ENCODE results near the gene ADGRG3.
A peak's percentile ranks its signal among the peaks of the same experiment; 100 is the strongest.

ADGRG3 gene

GRCh38 chr16:57668263-57668571, at the start of gene ADGRG3:
TSS of gene ADGRG3 (plus strand) at chr16:57668306. CDS start at chr16:57668348, 42 bp downstream.
- DNase-seq, result no peak

GRCh38 chr16:57619133-57619605, 48.9 kb upstream of the ADGRG3 start:
- no peak for DNase-seq

- DNase-seq, result no peak
Measured at GRCh38 chr16:57619606-57620334, 48.3 kb upstream of the ADGRG3 start.

- DNase-seq, result no peak
Measured at GRCh38 chr16:57620335-57621231, 47.5 kb upstream of the ADGRG3 start.

- no peak for DNase-seq
Measured at GRCh38 chr16:57621521-57622271, 46.4 kb upstream of the ADGRG3 start.

GRCh38 chr16:57622361-57623250, 45.5 kb upstream of the ADGRG3 start:
- no peak for DNase-seq

GRCh38 chr16:57623251-57624043, 44.7 kb upstream of the ADGRG3 start:
- no peak for DNase-seq

- DNase-seq, result no peak
Measured at GRCh38 chr16:57624044-57624688, 43.9 kb upstream of the ADGRG3 start.

- no peak for DNase-seq
Measured at GRCh38 chr16:57624806-57625500, 43.2 kb upstream of the ADGRG3 start.

- no peak for DNase-seq
Measured at GRCh38 chr16:57626420-57627170, 41.5 kb upstream of the ADGRG3 start.

- no peak for DNase-seq
Measured at GRCh38 chr16:57627184-57627871, 40.8 kb upstream of the ADGRG3 start.

GRCh38 chr16:57628008-57628781, 39.9 kb upstream of the ADGRG3 start, which contains the start of gene ADGRG1:
TSS of gene ADGRG1 (plus strand) at chr16:57628630. CDS start at chr16:57650288, 21,658 bp downstream.
- DNase-seq, result peak; percentile 78

- no peak for DNase-seq
Measured at GRCh38 chr16:57628783-57629293, 39.3 kb upstream of the ADGRG3 start.

- DNase-seq, result no peak
Measured at GRCh38 chr16:57629516-57630406, 38.3 kb upstream of the ADGRG3 start.

GRCh38 chr16:57630407-57630797, 37.7 kb upstream of the ADGRG3 start:
- no peak for DNase-seq
